HepG2 (cell line): ENCODE results near the gene ZNF616. TPM values are rescaled to one million over a fixed set of nuclear protein-coding genes. Genes with fewer than 3 reads are reported as not detected.

Source experiments
- ATAC-seq: fragments of 200-7000 bp; cut with Tn5 transposase; 3 replicates; pipeline ENCODE4 v1.9.1; 2020; ENCODE audit warnings: mild to moderate bottlenecking, moderate library complexity
- BruUV-seq: library from RNA; stranded (reverse); fragments of 400-500 nt; replicated peaks from 2 replicates; lab custom pipeline; 2021; lab: Mats Ljungman, UMichigan
- CTCF ChIA-PET: fragments of 300-600 bp; formaldehyde crosslinking; extraction: SDS; loops from one replicate; lab custom pipeline; 2021; ENCODE audit warnings: low total read pairs, inconsistent platforms, low intra/inter-chr PET ratio; lab: Yijun Ruan, JAX
- POLR2A ChIA-PET: fragments of 350-600 bp; sonication (Branson Sonifier 250); formaldehyde crosslinking; loops from one replicate; lab custom pipeline; 2020; ENCODE audit warnings: antibody characterized with exemption, inconsistent platforms; lab: Yijun Ruan, JAX
- DNase-seq: peaks from one replicate; pipeline ENCODE4 v3.0.0-alpha.2; 2015; ENCODE audit warnings: low spot score
- FAIRE-seq: peaks from 3 replicates; lab custom pipeline; 2011; peaks lifted over from hg19 to GRCh38; lab: Jason Lieb, UNC
- H2AFZ ChIP-seq: one replicate; pipeline ENCODE4 v1.6.1; 2011; ENCODE audit warnings: low read length, inconsistent platforms
- H3K27ac ChIP-seq: fragments of 300-600 bp; 3 replicates; pipeline ENCODE4 v1.8.0; 2011; ENCODE audit warnings: mixed run types, mild to moderate bottlenecking, mixed read lengths, low read length, inconsistent platforms; ENCODE audit not compliant: insufficient read depth; ENCODE audit errors: extremely low read length
- H3K27me3 ChIP-seq, 2 experiments: fragments of 200-600 bp in 1 of 2; 2 replicates in 1 of 2; 3 replicates in 1 of 2; pipeline versions ENCODE4 v1.6.0 to v1.8.0; 2011; ENCODE audit warnings: low read length in 2 of 2, mild to moderate bottlenecking in 2 of 2, moderate library complexity in 2 of 2, inconsistent platforms in 1 of 2; ENCODE audit not compliant: insufficient read depth in 2 of 2, control insufficient read depth in 1 of 2
- H3K36me3 ChIP-seq, 2 experiments: fragments of 200-600 bp in 1 of 2; replicated peaks in 1 of 2; 2 replicates in 1 of 2; 3 replicates in 1 of 2; pipeline versions ENCODE4 v1.5.1 to v1.8.0; 2011; ENCODE audit warnings: low read length in 2 of 2, inconsistent platforms in 1 of 2; ENCODE audit not compliant: insufficient read depth in 2 of 2, control insufficient read depth in 1 of 2
- H3K4me1 ChIP-seq: 2 replicates; pipeline ENCODE4 v1.5.1; 2012; ENCODE audit warnings: low read length, inconsistent platforms; ENCODE audit not compliant: insufficient read depth
- H3K4me2 ChIP-seq: 2 replicates; pipeline ENCODE4 v1.6.0; 2011; ENCODE audit warnings: low read depth, low read length, inconsistent platforms
- H3K4me3 ChIP-seq, 3 experiments: fragments of 200-600 bp in 1 of 3; sonication (generic), shearing (Covaris generic) in 1 of 3; replicated peaks in 1 of 3; 2 replicates each; pipeline ENCODE4 v1.5.1; 2011 to 2016; ENCODE audit warnings: low read length in 3 of 3, inconsistent platforms in 2 of 3, low read depth in 2 of 3, mild to moderate bottlenecking in 2 of 3, control low read depth in 1 of 3, mixed read lengths in 1 of 3; ENCODE audit not compliant: insufficient read depth in 1 of 3
- H3K79me2 ChIP-seq: one replicate; pipeline ENCODE4 v1.6.1; 2011; ENCODE audit warnings: low read length, inconsistent platforms; ENCODE audit not compliant: insufficient read depth
- H3K9ac ChIP-seq: 2 replicates; pipeline ENCODE4 v1.6.0; 2011; ENCODE audit warnings: mild to moderate bottlenecking, low read depth, low read length, inconsistent platforms; ENCODE audit not compliant: insufficient read depth
- H3K9me3 ChIP-seq: 2 replicates; pipeline ENCODE4 v1.5.1; 2012; ENCODE audit warnings: mild to moderate bottlenecking, low read length
- H4K20me1 ChIP-seq: 2 replicates; pipeline ENCODE4 v1.6.0; 2011; ENCODE audit warnings: inconsistent platforms, mild to moderate bottlenecking, low read length, moderate library complexity; ENCODE audit not compliant: insufficient read depth
- FOXC1 ChIP-seq: sonication (generic); formaldehyde crosslinking; IDR thresholded peaks from 2 replicates; pipeline ENCODE4 v1.8.0; 2022; ENCODE audit warnings: mild to moderate bottlenecking, missing genetic modification reagents, borderline replicate concordance
- NCOA1 ChIP-seq: sonication (generic); formaldehyde crosslinking; IDR thresholded peaks from 2 replicates; pipeline ENCODE4 v1.9.0; 2021; ENCODE audit warnings: missing genetic modification reagents
- NR2F2 ChIP-seq: IDR thresholded peaks from 2 replicates; pipeline ENCODE4 v1.6.1; 2012; ENCODE audit warnings: low read depth, inconsistent platforms, borderline replicate concordance
- PRPF4 ChIP-seq: fragments of 200-400 bp; formaldehyde crosslinking; IDR thresholded peaks from 2 replicates; pipeline ENCODE4 v1.6.1; 2016; ENCODE audit warnings: low read length, low read depth; ENCODE audit not compliant: poor library complexity, severe bottlenecking
- SIN3B ChIP-seq: fragments of 150-350 bp; IDR thresholded peaks from 2 replicates; pipeline ENCODE4 v1.6.1; 2014; ENCODE audit warnings: low read length
- TOE1 ChIP-seq: sonication (generic); formaldehyde crosslinking; IDR thresholded peaks from 2 replicates; pipeline ENCODE4 v1.4.0; 2020; ENCODE audit warnings: mild to moderate bottlenecking, missing genetic modification reagents
- TOPORS ChIP-seq: sonication (generic); formaldehyde crosslinking; IDR thresholded peaks from 2 replicates; pipeline ENCODE4 v1.8.0; 2023; ENCODE audit warnings: mild to moderate bottlenecking, missing genetic modification reagents
- ZBTB7A ChIP-seq: sonication (generic); formaldehyde crosslinking; IDR thresholded peaks from 2 replicates; pipeline ENCODE4 v1.8.0; 2022; ENCODE audit warnings: mild to moderate bottlenecking, missing genetic modification reagents
- ZEB1 ChIP-seq: IDR thresholded peaks from 2 replicates; pipeline ENCODE4 v1.6.1; 2012; ENCODE audit warnings: mild to moderate bottlenecking, low read depth, inconsistent platforms; ENCODE audit not compliant: insufficient replicate concordance
- ZNF782 ChIP-seq: sonication (generic); formaldehyde crosslinking; IDR thresholded peaks from 2 replicates; pipeline ENCODE4 v1.4.0; 2020; ENCODE audit warnings: missing genetic modification reagents, mild to moderate bottlenecking, borderline replicate concordance
- WGBS: methylation state at CpG from one replicate; pipeline ENCODE4 v1.1.6; 2017; ENCODE audit warnings: low lambda C conversion rate; 5-methylcytosine and 5-hydroxymethylcytosine counted together
- in situ Hi-C: cut with HindIII; loops from 2 replicates; pipeline ENCODE4 v1.10.0; 2017; ENCODE audit warnings: low pct_unique_long_range_greater_than_20kb; ENCODE audit not compliant: extremely low pct_ligation_motif_present
- intact Hi-C: fragments of 100-400 bp; cut with micrococcal nuclease; formaldehyde crosslinking; loops from one replicate; pipeline ENCODE4 v1.10.0; 2022; ENCODE audit not compliant: unreplicated experiment
- polyA plus RNA-seq, 8 experiments: library from polyadenylated mRNA; depleted of rRNA in 3 of 8; stranded (reverse) in 7 of 8; unstranded in 1 of 8; fragments of >200 nt; fragmentation: Illumina TruSeq in 4 of 8; extraction: Trizol in 4 of 8; gene quantifications; 2 replicates each; pipeline versions ENCODE4 v1.2.1 to v1.2.3, GENCODE V29; 2011 to 2016; ENCODE audit warnings: low read depth in 4 of 8, missing spikeins in 1 of 8, mixed read lengths in 1 of 8; ENCODE audit not compliant: insufficient read depth in 1 of 8
- total RNA-seq, 5 experiments: library from RNA; depleted of rRNA; stranded (reverse); fragments of >200 nt; fragmentation: Illumina TruSeq; extraction: Trizol; gene quantifications; 2 replicates each; pipeline ENCODE4 v1.2.3, GENCODE V29; 2016; ENCODE audit warnings: low read depth in 1 of 5
- TF ChIP-seq, protein P1 (sequence below): sonication (generic); formaldehyde crosslinking; IDR thresholded peaks from 2 replicates; pipeline ENCODE4 v1.5.0; 2020; ENCODE audit warnings: missing genetic modification reagents, mild to moderate bottlenecking, borderline replicate concordance
- TF ChIP-seq, protein P2 (sequence below), 2 experiments: fragments of 450-650 bp in 1 of 2; sonication (generic) in 1 of 2; formaldehyde crosslinking; IDR thresholded peaks; 2 replicates each; pipeline versions ENCODE4 v1.5.0 to v1.8.0; 2020 to 2022; ENCODE audit warnings: mild to moderate bottlenecking in 1 of 2, missing genetic modification reagents in 1 of 2
- TF ChIP-seq, protein P3 (sequence below): sonication (generic); formaldehyde crosslinking; IDR thresholded peaks from 2 replicates; pipeline ENCODE4 v1.4.0; 2020; ENCODE audit warnings: missing genetic modification reagents

ZNF616 gene
- total and polyA plus RNA-seq, 2 of the 13 experiments (the other 11 are each of a cell fraction or from before 2014, with no cell fraction given) = 2.2 to 10.4 TPM

DNA sequence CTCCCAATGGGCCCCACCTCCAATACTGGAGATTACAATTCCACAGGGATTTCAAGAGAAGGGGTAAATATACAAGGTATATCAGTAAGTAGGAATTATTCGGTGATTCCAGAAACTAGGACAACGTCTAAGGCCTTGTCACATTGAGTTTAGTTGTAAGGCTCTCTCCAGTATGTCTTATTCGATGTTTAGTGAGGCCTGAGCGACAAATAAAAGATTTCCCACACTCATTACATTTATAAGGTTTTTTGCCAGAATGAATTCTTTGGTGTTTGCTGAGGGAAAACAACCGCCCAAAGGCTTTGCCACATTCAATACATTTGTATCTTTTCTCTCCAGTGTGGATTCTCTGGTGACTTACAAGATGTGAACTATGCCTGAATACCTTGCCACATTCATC is 25.0 kb downstream of the ZNF616 start:
- FAIRE-seq = no peak
- intact Hi-C loops = no loop called here
- Histone ChIP-seq H3K4me2 (no peak overlapping the region), H3K79me2 (no peaks in the 10 kb centered on the region), H2AFZ (no peak overlapping the region)
- ATAC-seq = no peak
- CTCF ChIA-PET = no interaction called here
- TF ChIP-seq, protein P1, sequence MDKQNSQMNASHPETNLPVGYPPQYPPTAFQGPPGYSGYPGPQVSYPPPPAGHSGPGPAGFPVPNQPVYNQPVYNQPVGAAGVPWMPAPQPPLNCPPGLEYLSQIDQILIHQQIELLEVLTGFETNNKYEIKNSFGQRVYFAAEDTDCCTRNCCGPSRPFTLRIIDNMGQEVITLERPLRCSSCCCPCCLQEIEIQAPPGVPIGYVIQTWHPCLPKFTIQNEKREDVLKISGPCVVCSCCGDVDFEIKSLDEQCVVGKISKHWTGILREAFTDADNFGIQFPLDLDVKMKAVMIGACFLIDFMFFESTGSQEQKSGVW (CRISPR knock-in tag) = no peak
- TF ChIP-seq FOXC1 (CRISPR knock-in tag) = no peak
- no peak for TF ChIP-seq SIN3B
- no peak for TF ChIP-seq NR2F2
- TF ChIP-seq, protein P2, sequence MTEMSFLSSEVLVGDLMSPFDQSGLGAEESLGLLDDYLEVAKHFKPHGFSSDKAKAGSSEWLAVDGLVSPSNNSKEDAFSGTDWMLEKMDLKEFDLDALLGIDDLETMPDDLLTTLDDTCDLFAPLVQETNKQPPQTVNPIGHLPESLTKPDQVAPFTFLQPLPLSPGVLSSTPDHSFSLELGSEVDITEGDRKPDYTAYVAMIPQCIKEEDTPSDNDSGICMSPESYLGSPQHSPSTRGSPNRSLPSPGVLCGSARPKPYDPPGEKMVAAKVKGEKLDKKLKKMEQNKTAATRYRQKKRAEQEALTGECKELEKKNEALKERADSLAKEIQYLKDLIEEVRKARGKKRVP (CRISPR knock-in tag; IDR thresholded peaks at IDR 0.05) = no peak
- TF ChIP-seq, protein P3, sequence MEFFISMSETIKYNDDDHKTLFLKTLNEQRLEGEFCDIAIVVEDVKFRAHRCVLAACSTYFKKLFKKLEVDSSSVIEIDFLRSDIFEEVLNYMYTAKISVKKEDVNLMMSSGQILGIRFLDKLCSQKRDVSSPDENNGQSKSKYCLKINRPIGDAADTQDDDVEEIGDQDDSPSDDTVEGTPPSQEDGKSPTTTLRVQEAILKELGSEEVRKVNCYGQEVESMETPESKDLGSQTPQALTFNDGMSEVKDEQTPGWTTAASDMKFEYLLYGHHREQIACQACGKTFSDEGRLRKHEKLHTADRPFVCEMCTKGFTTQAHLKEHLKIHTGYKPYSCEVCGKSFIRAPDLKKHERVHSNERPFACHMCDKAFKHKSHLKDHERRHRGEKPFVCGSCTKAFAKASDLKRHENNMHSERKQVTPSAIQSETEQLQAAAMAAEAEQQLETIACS (CRISPR knock-in tag) = no peak
- no peak for TF ChIP-seq NCOA1 (CRISPR knock-in tag)
- no peak for TF ChIP-seq ZBTB7A (CRISPR knock-in tag)
- TF ChIP-seq ZEB1 = no peak
- no peak for TF ChIP-seq TOPORS
- no peak for TF ChIP-seq PRPF4
- no peak for TF ChIP-seq ZNF782 (CRISPR knock-in tag)
- TF ChIP-seq TOE1 = no peak
- TF ChIP-seq, all 625 proteins: peak for 0
- in situ Hi-C loops = no loop called here
- BruUV-seq = no TSS peak
- WGBS = 94% methylated on average over 5 of the region's 5 CpGs
- no peaks in the 10 kb centered on the region for H3K4me1 ChIP-seq
- H3K4me3 ChIP-seq = no peak overlapping the region
- peaks cover 99% of the 10 kb centered on the region for H3K9me3 ChIP-seq
- H3K36me3 ChIP-seq = peaks cover 15 to 49% of the 10 kb centered on the region in 2 experiments
- POLR2A ChIA-PET = no interaction called here
- no peaks in the 10 kb centered on the region for H3K27me3 ChIP-seq
- DNase-seq = no peak
- H3K27ac ChIP-seq = no peak overlapping the region
- H4K20me1 ChIP-seq = no peaks in the 10 kb centered on the region
- H3K9ac ChIP-seq = no peak overlapping the region
